ENCODE measurements around the gene CDH22. TPM values are rescaled to one million over a fixed set of nuclear protein-coding genes. Genes with fewer than 3 reads are reported as not detected.

Gene CDH22
- total and polyA plus RNA-seq, 11 donors, result 0.03 to 0.90 (median 0.48) TPM

DNA sequence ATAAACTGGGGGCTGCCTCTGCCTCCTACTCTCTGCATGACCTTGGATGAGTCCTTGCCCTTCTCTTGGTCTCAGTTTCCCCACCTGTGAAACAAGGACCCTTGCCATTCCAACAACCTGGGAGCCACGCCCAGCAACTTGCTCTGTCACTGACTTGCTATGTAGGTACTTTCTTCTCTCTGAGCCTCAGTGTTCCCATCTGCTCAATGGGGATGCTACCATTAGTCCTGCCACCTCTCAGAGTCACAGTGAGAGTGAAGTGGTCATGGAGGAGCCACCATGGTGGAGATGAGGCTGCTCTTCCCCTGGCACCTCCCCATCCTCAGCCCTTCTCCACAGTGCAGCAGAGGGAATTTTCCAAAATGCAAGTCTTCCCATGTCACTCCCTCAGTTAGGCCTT lies 70.6 kb downstream of the CDH22 start:
- H3K4me3 ChIP-seq, result no peak overlapping the region
- ATAC-seq (no peak), DNase-seq (no peak)
- WGBS, 4 donors, result 40 to 64% (median 51%) methylated on average over 1 of the region's 1 CpG
- intact Hi-C loops (cut with DNase I), result no loop called here
- H3K36me3 ChIP-seq, result no peaks in the 10 kb centered on the region
- H3K27ac ChIP-seq, result no peak overlapping the region
- no peaks in the 10 kb centered on the region for H3K4me1 ChIP-seq
- TF ChIP-seq, protein P1, sequence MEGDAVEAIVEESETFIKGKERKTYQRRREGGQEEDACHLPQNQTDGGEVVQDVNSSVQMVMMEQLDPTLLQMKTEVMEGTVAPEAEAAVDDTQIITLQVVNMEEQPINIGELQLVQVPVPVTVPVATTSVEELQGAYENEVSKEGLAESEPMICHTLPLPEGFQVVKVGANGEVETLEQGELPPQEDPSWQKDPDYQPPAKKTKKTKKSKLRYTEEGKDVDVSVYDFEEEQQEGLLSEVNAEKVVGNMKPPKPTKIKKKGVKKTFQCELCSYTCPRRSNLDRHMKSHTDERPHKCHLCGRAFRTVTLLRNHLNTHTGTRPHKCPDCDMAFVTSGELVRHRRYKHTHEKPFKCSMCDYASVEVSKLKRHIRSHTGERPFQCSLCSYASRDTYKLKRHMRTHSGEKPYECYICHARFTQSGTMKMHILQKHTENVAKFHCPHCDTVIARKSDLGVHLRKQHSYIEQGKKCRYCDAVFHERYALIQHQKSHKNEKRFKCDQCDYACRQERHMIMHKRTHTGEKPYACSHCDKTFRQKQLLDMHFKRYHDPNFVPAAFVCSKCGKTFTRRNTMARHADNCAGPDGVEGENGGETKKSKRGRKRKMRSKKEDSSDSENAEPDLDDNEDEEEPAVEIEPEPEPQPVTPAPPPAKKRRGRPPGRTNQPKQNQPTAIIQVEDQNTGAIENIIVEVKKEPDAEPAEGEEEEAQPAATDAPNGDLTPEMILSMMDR (IDR thresholded peaks at IDR 0.05), result no peak
- no peak for TF ChIP-seq POLR2A (IDR thresholded peaks at IDR 0.05)
- peaks cover 0 to 30% (median 9%) of the 10 kb centered on the region in 9 donors for H3K27me3 ChIP-seq
- H3K9me3 ChIP-seq, result no peaks in the 10 kb centered on the region

DNA sequence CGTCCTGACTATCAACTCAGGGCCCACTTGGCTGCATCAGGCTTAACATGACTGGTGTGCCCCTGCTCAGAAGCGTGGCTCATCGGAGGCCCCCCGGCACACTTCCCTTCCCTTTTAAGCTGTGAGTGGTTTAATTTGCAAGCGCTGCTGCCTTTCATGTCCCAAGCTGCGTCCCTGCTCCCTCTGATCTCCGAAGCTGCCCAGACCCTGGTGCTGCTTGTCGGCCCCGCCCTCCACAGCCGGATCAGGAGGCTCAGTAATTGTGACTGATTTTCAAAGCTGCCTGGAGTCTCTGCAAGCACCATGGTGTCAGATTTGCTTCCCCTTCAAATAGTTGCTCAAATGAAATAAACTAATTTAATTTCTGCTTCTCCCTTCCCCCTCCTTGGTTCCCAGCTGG lies 71.1 kb downstream of the CDH22 start:
- DNase-seq, result no peak
- no peak for TF ChIP-seq POLR2A (IDR thresholded peaks at IDR 0.05)
- TF ChIP-seq, protein P1 (IDR thresholded peaks at IDR 0.05), result no peak
- intact Hi-C loops (cut with DNase I), result no loop called here
- ATAC-seq, result no peak
- Histone ChIP-seq H3K4me1 (no peaks in the 10 kb centered on the region), H3K27ac (no peak overlapping the region), H3K4me3 (no peak overlapping the region), H3K27me3 (peaks cover 0 to 30% (median 9%) of the 10 kb centered on the region in 9 donors), H3K9me3 (no peaks in the 10 kb centered on the region), H3K36me3 (no peaks in the 10 kb centered on the region)
- WGBS, 4 donors, result 5 to 12% (median 9%) methylated on average over 9 to 10 of the region's 10 CpGs

DNA sequence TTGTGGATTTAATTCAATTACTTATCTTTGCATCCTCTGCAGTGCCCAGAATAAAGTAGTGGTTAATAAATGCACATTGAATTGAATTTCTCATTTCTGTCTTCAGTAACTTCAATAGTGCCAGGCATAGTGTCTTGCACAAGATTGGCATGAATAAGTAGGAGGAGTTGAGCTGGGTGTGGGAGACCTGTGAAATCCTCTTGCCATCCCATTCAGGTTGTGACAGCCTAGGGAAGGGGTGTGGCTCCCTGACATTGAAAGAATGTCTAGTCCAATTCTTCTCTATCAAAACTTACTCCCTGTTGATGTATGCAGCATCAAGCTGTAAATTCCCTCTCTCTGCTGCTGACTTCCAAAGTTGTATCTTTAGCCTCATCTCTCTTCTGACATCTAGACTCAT lies 73.2 kb downstream of the CDH22 start:
- Histone ChIP-seq H3K27me3 (peaks cover 0 to 30% (median 9%) of the 10 kb centered on the region in 9 donors), H3K4me3 (no peak overlapping the region), H3K27ac (no peak overlapping the region), H3K9me3 (no peaks in the 10 kb centered on the region), H3K36me3 (no peaks in the 10 kb centered on the region), H3K4me1 (no peaks in the 10 kb centered on the region)
- DNase-seq, result no peak
- intact Hi-C loops (cut with DNase I), result no loop called here
- TF ChIP-seq, protein P1 (IDR thresholded peaks at IDR 0.05), result no peak
- TF ChIP-seq POLR2A (IDR thresholded peaks at IDR 0.05), result no peak
- no peak for ATAC-seq

- WGBS, 4 donors, result 69 to 73% (median 73%) methylated on average over 10 of the region's 10 CpGs
- H3K27ac ChIP-seq, result no peak overlapping the region
- intact Hi-C loops (cut with DNase I), result no loop called here
These were observed 74.6 kb downstream of the CDH22 start for GRCh38 chr20:46233701-46234100.

More at GRCh38 chr20:46233701-46234100, 74.6 kb downstream of the CDH22 start:
- no peak for TF ChIP-seq POLR2A (IDR thresholded peaks at IDR 0.05)
- TF ChIP-seq, protein P1 (IDR thresholded peaks at IDR 0.05), result no peak
- peaks cover 0 to 25% (median 6%) of the 10 kb centered on the region in 9 donors for H3K27me3 ChIP-seq
- no peaks in the 10 kb centered on the region for H3K4me1 ChIP-seq
- H3K9me3 ChIP-seq, result no peaks in the 10 kb centered on the region
- no peak overlapping the region for H3K4me3 ChIP-seq
- ATAC-seq (no peak), DNase-seq (no peak)
- no peaks in the 10 kb centered on the region for H3K36me3 ChIP-seq
